ENCODE results near the gene TP53I11. TPM values are rescaled to one million over a fixed set of nuclear protein-coding genes. Genes with fewer than 3 reads are reported as not detected.

Gene TP53I11
- total RNA-seq, 4 donors from 2014 or later, result 42.4 to 128 (median 47.2) TPM

DNA sequence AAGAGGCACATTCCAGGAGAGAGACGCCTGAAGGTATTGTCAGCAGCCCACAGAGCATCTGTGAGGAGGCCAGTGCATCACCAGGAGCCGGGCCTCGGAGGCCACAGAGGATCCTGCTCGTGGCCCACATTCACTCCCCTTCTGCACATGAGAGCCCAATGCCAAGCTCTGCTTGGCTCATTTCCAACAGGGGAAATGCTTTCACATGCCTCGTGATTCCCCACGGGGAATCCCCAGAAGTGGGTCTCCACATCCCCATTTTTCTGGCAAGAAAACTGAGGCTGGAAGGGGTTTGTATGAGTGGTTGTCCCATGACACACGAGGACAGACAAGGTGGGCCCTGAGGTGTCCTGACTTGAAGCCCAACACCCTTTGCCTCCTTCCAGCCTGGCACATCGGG lies 34.4 kb downstream of the TP53I11 start:
- TF ChIP-seq POLR2A (IDR thresholded peaks at IDR 0.05), result no peak
- TF ChIP-seq, protein P1, sequence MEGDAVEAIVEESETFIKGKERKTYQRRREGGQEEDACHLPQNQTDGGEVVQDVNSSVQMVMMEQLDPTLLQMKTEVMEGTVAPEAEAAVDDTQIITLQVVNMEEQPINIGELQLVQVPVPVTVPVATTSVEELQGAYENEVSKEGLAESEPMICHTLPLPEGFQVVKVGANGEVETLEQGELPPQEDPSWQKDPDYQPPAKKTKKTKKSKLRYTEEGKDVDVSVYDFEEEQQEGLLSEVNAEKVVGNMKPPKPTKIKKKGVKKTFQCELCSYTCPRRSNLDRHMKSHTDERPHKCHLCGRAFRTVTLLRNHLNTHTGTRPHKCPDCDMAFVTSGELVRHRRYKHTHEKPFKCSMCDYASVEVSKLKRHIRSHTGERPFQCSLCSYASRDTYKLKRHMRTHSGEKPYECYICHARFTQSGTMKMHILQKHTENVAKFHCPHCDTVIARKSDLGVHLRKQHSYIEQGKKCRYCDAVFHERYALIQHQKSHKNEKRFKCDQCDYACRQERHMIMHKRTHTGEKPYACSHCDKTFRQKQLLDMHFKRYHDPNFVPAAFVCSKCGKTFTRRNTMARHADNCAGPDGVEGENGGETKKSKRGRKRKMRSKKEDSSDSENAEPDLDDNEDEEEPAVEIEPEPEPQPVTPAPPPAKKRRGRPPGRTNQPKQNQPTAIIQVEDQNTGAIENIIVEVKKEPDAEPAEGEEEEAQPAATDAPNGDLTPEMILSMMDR (IDR thresholded peaks at IDR 0.05), result no peak
- DNase-seq (ENCODE audit: low spot score in 2 of 2), result no peak
- no peak overlapping the region for H3K4me3 ChIP-seq (ENCODE audit: low read depth, poor library complexity, severe bottlenecking)
- WGBS, 2 donors, result 56 to 73% methylated on average over 5 to 8 of the region's 8 CpGs
- intact Hi-C loops (cut with DNase I; ENCODE audit: low total_unique reads), result loop anchor here (10.0 kb wide), 2 partner anchors 362 to 632 kb away; no protein-coding TSS in a partner anchor

DNA sequence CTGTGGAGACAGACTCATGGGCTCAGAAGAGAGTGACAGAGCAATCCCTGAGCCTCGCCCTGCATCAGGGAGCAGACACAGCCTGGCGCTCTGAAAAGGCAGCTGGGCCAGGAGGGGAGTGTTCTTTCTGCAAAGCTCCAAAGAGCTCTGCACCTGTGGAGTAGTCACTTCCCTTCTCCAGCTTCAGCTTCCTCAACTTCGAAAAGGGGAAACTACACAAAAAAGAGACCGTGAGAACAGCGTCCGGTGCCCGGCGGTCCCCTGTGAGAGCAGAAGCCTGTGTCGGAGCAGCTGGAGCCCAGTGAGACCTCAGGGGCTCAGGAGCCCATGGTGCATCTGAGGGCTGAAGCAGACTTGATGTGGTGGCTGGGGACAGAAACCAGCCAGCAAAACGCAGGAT lies 35.1 kb downstream of the TP53I11 start:
- intact Hi-C loops (cut with DNase I; ENCODE audit: low total_unique reads), result loop anchor here (10.0 kb wide), 2 partner anchors 361 to 631 kb away; no protein-coding TSS in a partner anchor
- TF ChIP-seq POLR2A (IDR thresholded peaks at IDR 0.05), result no peak
- TF ChIP-seq, protein P1 (IDR thresholded peaks at IDR 0.05), result no peak
- DNase-seq (ENCODE audit: low spot score in 2 of 2), result no peak
- H3K4me3 ChIP-seq (ENCODE audit: low read depth, poor library complexity, severe bottlenecking), result no peak overlapping the region
- WGBS, 2 donors, result 74 to 77% methylated on average over 10 of the region's 10 CpGs

DNA sequence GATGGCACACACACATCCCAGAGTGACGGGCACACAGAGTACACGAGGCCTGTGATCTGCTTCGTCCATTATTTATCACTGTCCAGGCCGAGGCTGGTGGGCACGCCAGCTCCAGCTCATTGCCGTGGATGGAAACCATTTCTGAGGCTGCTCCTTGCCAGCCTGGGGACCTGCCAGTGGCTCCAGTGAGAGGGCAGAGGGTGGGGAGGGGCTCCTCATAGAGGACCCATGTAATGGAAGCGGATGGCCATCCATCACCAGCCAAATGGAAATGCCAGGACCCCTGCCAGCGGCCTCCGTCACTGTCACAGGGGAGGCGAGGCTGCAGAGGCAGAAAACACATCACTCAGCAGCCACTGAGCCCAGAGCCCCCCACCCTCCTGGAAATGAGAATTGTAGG lies 35.7 kb downstream of the TP53I11 start:
- DNase-seq (ENCODE audit: low spot score in 2 of 2), result no peak
- TF ChIP-seq, protein P1 (IDR thresholded peaks at IDR 0.05), result no peak
- no peak for TF ChIP-seq POLR2A (IDR thresholded peaks at IDR 0.05)
- intact Hi-C loops (cut with DNase I; ENCODE audit: low total_unique reads), result loop anchor here (10.0 kb wide), 2 partner anchors 360 to 630 kb away; no protein-coding TSS in a partner anchor
- 83 to 96% methylated on average over 10 of the region's 10 CpGs for WGBS, 2 donors
- H3K4me3 ChIP-seq (ENCODE audit: low read depth, poor library complexity, severe bottlenecking), result no peak overlapping the region

DNA sequence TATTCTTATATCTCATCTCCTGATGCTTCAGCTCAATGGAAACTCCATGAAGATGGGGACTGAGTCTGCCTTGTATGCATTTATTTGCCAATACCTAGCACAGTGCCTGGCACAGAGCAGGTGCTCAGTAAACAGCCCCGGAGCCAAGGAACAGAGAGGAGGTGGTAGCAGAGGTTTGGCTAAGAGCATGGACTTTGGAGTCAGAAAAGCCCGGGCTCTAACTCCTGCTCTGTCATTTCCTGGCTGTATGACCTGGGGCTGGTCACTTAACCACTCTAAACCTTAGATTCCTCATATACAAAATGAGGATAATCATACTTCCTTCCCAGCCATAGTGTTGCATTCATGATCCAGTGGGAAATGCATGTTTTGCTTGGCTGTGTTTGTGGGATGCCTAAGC lies 36.6 kb downstream of the TP53I11 start:
- no peak overlapping the region for H3K4me3 ChIP-seq (ENCODE audit: low read depth, poor library complexity, severe bottlenecking)
- 79 to 89% methylated on average over 2 of the region's 2 CpGs for WGBS, 2 donors
- TF ChIP-seq, protein P1 (IDR thresholded peaks at IDR 0.05), result no peak
- TF ChIP-seq POLR2A (IDR thresholded peaks at IDR 0.05), result no peak
- intact Hi-C loops (cut with DNase I; ENCODE audit: low total_unique reads), result loop anchor here (10.0 kb wide), 2 partner anchors 359 to 629 kb away; no protein-coding TSS in a partner anchor
- DNase-seq (ENCODE audit: low spot score in 2 of 2), result no peak

DNA sequence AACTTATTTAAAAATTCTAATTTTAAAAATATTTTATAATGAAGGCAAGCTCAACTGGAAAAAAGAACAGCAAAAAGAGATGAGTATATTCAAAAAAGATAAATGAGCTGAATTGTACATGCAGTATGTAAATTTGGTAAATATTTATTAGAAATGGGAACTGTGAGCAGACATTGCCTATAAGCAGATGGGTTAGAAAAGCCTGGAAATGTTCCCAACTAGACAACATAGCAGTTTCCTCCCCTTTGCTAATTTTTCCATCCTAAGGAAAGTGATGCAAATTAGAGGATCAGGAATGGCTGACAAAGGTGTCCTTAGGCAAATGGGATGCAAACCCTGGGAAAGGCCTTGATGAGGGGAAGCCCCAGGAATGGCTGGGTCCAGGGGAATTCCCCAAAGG lies 37.2 kb downstream of the TP53I11 start:
- H3K4me3 ChIP-seq (ENCODE audit: low read depth, poor library complexity, severe bottlenecking), result no peak overlapping the region
- intact Hi-C loops (cut with DNase I; ENCODE audit: low total_unique reads), result loop anchor here (10.0 kb wide), 2 partner anchors 359 to 629 kb away; no protein-coding TSS in a partner anchor
- DNase-seq (ENCODE audit: low spot score in 2 of 2), result no peak
- TF ChIP-seq, protein P1 (IDR thresholded peaks at IDR 0.05), result no peak
- no peak for TF ChIP-seq POLR2A (IDR thresholded peaks at IDR 0.05)

Measured in lower leg skin (tissue), 4 donors.